CD8-positive, alpha-beta memory T cell (primary cell): ENCODE measurements around the gene EPHA6. TPM values are rescaled to one million over a fixed set of nuclear protein-coding genes. Genes with fewer than 3 reads are reported as not detected.

Experiments
- CTCF ChIA-PET: fragments of 350-600 bp; sonication (Branson Sonifier 250); formaldehyde crosslinking; loops from one replicate; lab custom pipeline; 2021; ENCODE audit warnings: antibody characterized with exemption; lab: Charles Lee
- POLR2A ChIA-PET: fragments of 350-600 bp; sonication (Branson Sonifier 250); formaldehyde crosslinking; loops from one replicate; lab custom pipeline; 2021; ENCODE audit warnings: antibody characterized with exemption; lab: Charles Lee
- DNase-seq, 5 donors: peaks; one replicate each; pipeline versions ENCODE4 v3.0.0 to v3.0.0-alpha.2; 2020 to 2022; ENCODE audit warnings: mixed read lengths in 1 of 5
- H3K27ac ChIP-seq: one replicate; pipeline ENCODE4 v1.7.0; 2013; ENCODE audit warnings: low read depth, mild to moderate bottlenecking, low read length, moderate library complexity
- H3K27me3 ChIP-seq: 2 replicates; pipeline ENCODE4 v1.7.0; 2013; ENCODE audit warnings: low read length, mild to moderate bottlenecking; ENCODE audit not compliant: insufficient read depth, poor library complexity, severe bottlenecking
- H3K36me3 ChIP-seq: 2 replicates; pipeline ENCODE4 v1.7.0; 2013; ENCODE audit warnings: mild to moderate bottlenecking, low read length, moderate library complexity; ENCODE audit not compliant: insufficient read depth
- H3K4me1 ChIP-seq: 2 replicates; pipeline ENCODE4 v1.7.0; 2013; ENCODE audit warnings: mild to moderate bottlenecking, low read length, moderate library complexity; ENCODE audit not compliant: insufficient read depth
- H3K4me3 ChIP-seq: 2 replicates; pipeline ENCODE4 v1.7.0; 2013; ENCODE audit warnings: mild to moderate bottlenecking, low read length
- H3K9me3 ChIP-seq: 2 replicates; pipeline ENCODE4 v1.7.0; 2013; ENCODE audit warnings: mild to moderate bottlenecking, low read length
- H3K27ac Mint-ChIP-seq, 8 donors: one replicate each; pipeline ENCODE4 v1.8.0; 2020 to 2021; ENCODE audit warnings: mixed read lengths in 8 of 8, mild to moderate bottlenecking in 6 of 8, inconsistent platforms in 3 of 8, moderate library complexity in 3 of 8
- H3K27me3 Mint-ChIP-seq, 2 donors: one replicate each; pipeline ENCODE4 v1.8.0; 2020 to 2021; ENCODE audit warnings: mixed read lengths in 2 of 2, mild to moderate bottlenecking in 1 of 2, moderate library complexity in 1 of 2
- H3K36me3 Mint-ChIP-seq, 3 donors: one replicate each; pipeline ENCODE4 v1.8.0; 2020 to 2021; ENCODE audit warnings: mixed read lengths in 3 of 3, inconsistent platforms in 1 of 3, mild to moderate bottlenecking in 1 of 3
- H3K4me1 Mint-ChIP-seq, 3 donors: one replicate each; pipeline ENCODE4 v1.8.0; 2020 to 2021; ENCODE audit warnings: mixed read lengths in 3 of 3, inconsistent platforms in 1 of 3, mild to moderate bottlenecking in 1 of 3
- H3K4me3 Mint-ChIP-seq, 7 donors: one replicate each; pipeline ENCODE4 v1.8.0; 2020 to 2021; ENCODE audit warnings: mixed read lengths in 7 of 7, mild to moderate bottlenecking in 6 of 7, moderate library complexity in 4 of 7, inconsistent platforms in 2 of 7
- H3K9me3 Mint-ChIP-seq, 5 donors: one replicate each; pipeline ENCODE4 v1.8.0; 2020 to 2022; ENCODE audit warnings: mixed read lengths in 5 of 5, mild to moderate bottlenecking in 3 of 5, moderate library complexity in 2 of 5, inconsistent platforms in 1 of 5
- polyA plus RNA-seq: library from polyadenylated mRNA; unstranded; fragments of 300-500 nt; fragmentation: Illumina TruSeq; gene quantifications from one replicate; pipeline ENCODE4 v1.2.3, GENCODE V29; 2021
- total RNA-seq, 2 experiments: library from RNA; stranded (reverse); gene quantifications; one replicate each; pipeline ENCODE4 v1.2.3, GENCODE V29; 2021

The EPHA6 gene
- total and polyA plus RNA-seq, 3 experiments from 2014 or later = not detected

DNA sequence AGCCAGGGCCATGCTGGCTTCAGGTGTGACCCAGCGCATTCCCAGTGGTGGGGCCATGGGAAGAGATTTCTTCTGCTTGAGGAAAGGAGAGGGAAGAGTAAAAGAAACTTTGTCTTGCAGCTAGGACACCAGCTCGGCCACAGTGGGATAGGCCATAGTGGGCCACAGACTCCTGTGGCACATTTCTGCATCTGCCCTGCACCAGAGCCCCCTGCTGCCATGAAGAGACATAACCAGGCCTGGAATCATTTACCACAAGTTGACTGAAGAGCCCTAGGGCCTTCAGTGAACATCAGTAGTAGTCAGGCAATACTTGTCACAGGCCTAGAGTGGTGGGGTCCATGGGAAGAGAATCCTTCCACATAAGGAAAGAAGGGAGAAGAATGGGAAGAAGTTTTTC lies 538.8 kb downstream of the EPHA6 start:
- Histone ChIP-seq H3K36me3 (no peaks in the 10 kb centered on the region), H3K4me3 (no peak overlapping the region), H3K27ac (no peak overlapping the region), H3K9me3 (no peaks in the 10 kb centered on the region), H3K27me3 (no peaks in the 10 kb centered on the region), H3K4me1 (no peaks in the 10 kb centered on the region)
- CTCF ChIA-PET = no interaction called here
- no peaks in the 10 kb centered on the region for H3K4me1 Mint-ChIP-seq
- DNase-seq = no peak
- peaks cover 0 to 1% of the 10 kb centered on the region in 2 donors for H3K27me3 Mint-ChIP-seq
- H3K27ac Mint-ChIP-seq = no peak overlapping the region
- H3K4me3 Mint-ChIP-seq = no peak overlapping the region
- no peaks in the 10 kb centered on the region for H3K36me3 Mint-ChIP-seq
- H3K9me3 Mint-ChIP-seq = peaks cover 3 to 27% (median 4%) of the 10 kb centered on the region in 5 donors
- POLR2A ChIA-PET = no interaction called here

- no peaks in the 10 kb centered on the region for H3K27me3 Mint-ChIP-seq
- no peak overlapping the region for H3K27ac Mint-ChIP-seq
- no peak for DNase-seq
- H3K36me3 Mint-ChIP-seq = no peaks in the 10 kb centered on the region
- Histone ChIP-seq H3K9me3 (no peaks in the 10 kb centered on the region), H3K4me3 (no peak overlapping the region), H3K27me3 (no peaks in the 10 kb centered on the region), H3K27ac (no peak overlapping the region), H3K4me1 (no peaks in the 10 kb centered on the region), H3K36me3 (no peaks in the 10 kb centered on the region)
- no peaks in the 10 kb centered on the region for H3K4me1 Mint-ChIP-seq
- ChIA-PET CTCF (no interaction called here), POLR2A (no interaction called here)
- no peak overlapping the region for H3K4me3 Mint-ChIP-seq
- peaks cover 0 to 30% (median 2%) of the 10 kb centered on the region in 5 donors for H3K9me3 Mint-ChIP-seq
These were observed 545.6 kb downstream of the EPHA6 start for GRCh38 chr3:97359977-97360376.

- Mint-ChIP-seq H3K4me1 (no peaks in the 10 kb centered on the region), H3K9me3 (peaks cover 0 to 23% (median 2%) of the 10 kb centered on the region in 5 donors), H3K27me3 (no peaks in the 10 kb centered on the region), H3K4me3 (no peak overlapping the region), H3K27ac (no peak overlapping the region), H3K36me3 (no peaks in the 10 kb centered on the region)
- Histone ChIP-seq H3K4me1 (no peaks in the 10 kb centered on the region), H3K4me3 (no peak overlapping the region), H3K27ac (no peak overlapping the region), H3K9me3 (no peaks in the 10 kb centered on the region), H3K27me3 (no peaks in the 10 kb centered on the region), H3K36me3 (no peaks in the 10 kb centered on the region)
- ChIA-PET CTCF (interaction anchor here (1.3 kb wide), 1 partner anchor 25 kb away, joined by 3 read pairs; no protein-coding TSS in a partner anchor), POLR2A (no interaction called here)
- DNase-seq = no peak
These were observed 546.4 kb downstream of the EPHA6 start for GRCh38 chr3:97360804-97361203.

- Histone ChIP-seq H3K27me3 (no peaks in the 10 kb centered on the region), H3K36me3 (no peaks in the 10 kb centered on the region), H3K9me3 (no peaks in the 10 kb centered on the region), H3K27ac (no peak overlapping the region), H3K4me3 (no peak overlapping the region), H3K4me1 (no peaks in the 10 kb centered on the region)
- Mint-ChIP-seq H3K27ac (no peak overlapping the region), H3K27me3 (no peaks in the 10 kb centered on the region), H3K36me3 (no peaks in the 10 kb centered on the region), H3K4me1 (no peaks in the 10 kb centered on the region), H3K4me3 (no peak overlapping the region), H3K9me3 (peaks cover 2 to 18% (median 8%) of the 10 kb centered on the region in 5 donors)
- DNase-seq = no peak
- POLR2A ChIA-PET = no interaction called here
- CTCF ChIA-PET = no interaction called here
These were observed 570.2 kb downstream of the EPHA6 start for GRCh38 chr3:97384583-97384982.

DNA sequence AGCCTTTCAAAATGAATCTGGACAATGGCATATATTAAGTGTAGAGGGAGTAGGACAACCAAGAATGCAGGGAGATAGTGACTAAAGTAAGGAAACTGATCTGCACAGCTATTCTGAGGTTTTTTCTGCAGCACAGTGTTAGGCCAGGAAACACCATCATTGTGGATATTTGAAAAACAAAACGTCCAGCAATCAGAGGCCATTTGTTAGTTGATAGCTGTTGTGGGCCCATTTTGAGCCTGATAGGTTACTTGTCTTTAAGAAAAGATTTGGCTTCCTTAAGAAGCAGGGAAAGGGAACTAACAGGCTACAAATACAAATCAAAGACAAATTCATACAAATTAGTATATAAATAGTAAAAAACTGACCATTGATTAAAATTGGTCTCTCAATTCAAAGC lies 574.4 kb downstream of the EPHA6 start:
- no peak for DNase-seq
- Mint-ChIP-seq H3K36me3 (no peaks in the 10 kb centered on the region), H3K4me1 (no peaks in the 10 kb centered on the region), H3K27ac (no peak overlapping the region), H3K27me3 (no peaks in the 10 kb centered on the region), H3K4me3 (no peak overlapping the region), H3K9me3 (peaks cover 2 to 15% (median 8%) of the 10 kb centered on the region in 5 donors)
- H3K27ac ChIP-seq = no peak overlapping the region
- no peaks in the 10 kb centered on the region for H3K9me3 ChIP-seq
- H3K27me3 ChIP-seq = no peaks in the 10 kb centered on the region
- H3K4me3 ChIP-seq = no peak overlapping the region
- no peaks in the 10 kb centered on the region for H3K36me3 ChIP-seq
- ChIA-PET CTCF (no interaction called here), POLR2A (no interaction called here)
- H3K4me1 ChIP-seq = no peaks in the 10 kb centered on the region

- ChIA-PET POLR2A (no interaction called here), CTCF (no interaction called here)
- Mint-ChIP-seq H3K9me3 (peaks cover 2 to 15% (median 8%) of the 10 kb centered on the region in 5 donors), H3K27me3 (no peaks in the 10 kb centered on the region), H3K4me1 (no peaks in the 10 kb centered on the region), H3K36me3 (no peaks in the 10 kb centered on the region), H3K27ac (no peak overlapping the region), H3K4me3 (no peak overlapping the region)
- Histone ChIP-seq H3K27ac (no peak overlapping the region), H3K4me1 (no peaks in the 10 kb centered on the region), H3K27me3 (no peaks in the 10 kb centered on the region), H3K36me3 (no peaks in the 10 kb centered on the region), H3K4me3 (no peak overlapping the region), H3K9me3 (no peaks in the 10 kb centered on the region)
- DNase-seq = no peak
These were observed 575.5 kb downstream of the EPHA6 start for GRCh38 chr3:97389936-97390335.

GRCh38 chr3:97391167-97391566 lies 576.8 kb downstream of the EPHA6 start:
- no peaks in the 10 kb centered on the region for H3K9me3 ChIP-seq
- no peaks in the 10 kb centered on the region for H3K27me3 ChIP-seq
- Mint-ChIP-seq H3K9me3 (peaks cover 0 to 12% (median 6%) of the 10 kb centered on the region in 5 donors), H3K27me3 (no peaks in the 10 kb centered on the region), H3K4me3 (no peak overlapping the region), H3K27ac (no peak overlapping the region), H3K36me3 (no peaks in the 10 kb centered on the region), H3K4me1 (no peaks in the 10 kb centered on the region)
- H3K4me1 ChIP-seq = no peaks in the 10 kb centered on the region
- POLR2A ChIA-PET = no interaction called here
- no peak for DNase-seq
- H3K27ac ChIP-seq = no peak overlapping the region
- H3K36me3 ChIP-seq = no peaks in the 10 kb centered on the region
- H3K4me3 ChIP-seq = no peak overlapping the region
- CTCF ChIA-PET = no interaction called here

GRCh38 chr3:97409612-97410011 lies 595.2 kb downstream of the EPHA6 start:
- Mint-ChIP-seq H3K27ac (no peak overlapping the region), H3K27me3 (no peaks in the 10 kb centered on the region), H3K4me3 (no peak overlapping the region), H3K36me3 (no peaks in the 10 kb centered on the region), H3K9me3 (peaks cover 0 to 9% (median 2%) of the 10 kb centered on the region in 5 donors), H3K4me1 (no peaks in the 10 kb centered on the region)
- ChIA-PET POLR2A (no interaction called here), CTCF (no interaction called here)
- no peak overlapping the region for H3K4me3 ChIP-seq
- no peaks in the 10 kb centered on the region for H3K4me1 ChIP-seq
- H3K27me3 ChIP-seq = no peaks in the 10 kb centered on the region
- H3K36me3 ChIP-seq = no peaks in the 10 kb centered on the region
- DNase-seq = no peak
- no peaks in the 10 kb centered on the region for H3K9me3 ChIP-seq
- H3K27ac ChIP-seq = no peak overlapping the region

GRCh38 chr3:97421565-97421964 lies 607.2 kb downstream of the EPHA6 start:
- no peak for DNase-seq
- Histone ChIP-seq H3K36me3 (no peaks in the 10 kb centered on the region), H3K9me3 (no peaks in the 10 kb centered on the region), H3K4me1 (no peaks in the 10 kb centered on the region), H3K27ac (no peak overlapping the region), H3K27me3 (no peaks in the 10 kb centered on the region), H3K4me3 (no peak overlapping the region)
- ChIA-PET POLR2A (no interaction called here), CTCF (no interaction called here)
- H3K36me3 Mint-ChIP-seq = no peaks in the 10 kb centered on the region
- H3K4me1 Mint-ChIP-seq = no peaks in the 10 kb centered on the region
- no peaks in the 10 kb centered on the region for H3K27me3 Mint-ChIP-seq
- H3K4me3 Mint-ChIP-seq = no peak overlapping the region
- no peak overlapping the region for H3K27ac Mint-ChIP-seq
- peaks cover 0 to 20% (median 8%) of the 10 kb centered on the region in 5 donors for H3K9me3 Mint-ChIP-seq
